Globus pallidus (tissue), 1 donor: ENCODE results near the gene SLC23A2.
"Not testable (repeated sequence)": the region's sequence is repeated elsewhere in the genome, so short reads cannot be mapped to it uniquely, and the experiment has no call there.

Source experiments
- DNase-seq: peaks from one replicate; pipeline ENCODE4 v3.0.0-alpha.2; 2015; ENCODE audit warnings: low spot score

Gene SLC23A2

GRCh38 chr20:4936392-4936850 lies 64.9 kb downstream of the SLC23A2 start:
- no peak for DNase-seq

- DNase-seq, result no peak
Measured at GRCh38 chr20:4932061-4932460, 69.2 kb downstream of the SLC23A2 start.

- no peak for DNase-seq
Measured at GRCh38 chr20:4929686-4930397, 71.5 kb downstream of the SLC23A2 start.

- no peak for DNase-seq
Measured at GRCh38 chr20:4926531-4927156, 74.7 kb downstream of the SLC23A2 start.

GRCh38 chr20:4925842-4926530 lies 75.3 kb downstream of the SLC23A2 start:
- no peak for DNase-seq

- DNase-seq, result no peak
Measured at GRCh38 chr20:4924446-4924845, 76.9 kb downstream of the SLC23A2 start.

GRCh38 chr20:4924032-4924431 lies 77.3 kb downstream of the SLC23A2 start:
- DNase-seq, result no peak

- DNase-seq, result no peak
Measured at GRCh38 chr20:4922186-4922585, 79.1 kb downstream of the SLC23A2 start.

- not testable (repeated sequence) for DNase-seq
Measured at GRCh38 chr20:4921271-4921670, 80.0 kb downstream of the SLC23A2 start.

- DNase-seq, result no peak
Measured at GRCh38 chr20:4920655-4921054, 80.7 kb downstream of the SLC23A2 start.

- no peak for DNase-seq
Measured at GRCh38 chr20:4920131-4920530, 81.2 kb downstream of the SLC23A2 start.

GRCh38 chr20:4919047-4919704 lies 82.1 kb downstream of the SLC23A2 start:
- DNase-seq, result no peak

- no peak for DNase-seq
Measured at GRCh38 chr20:4918473-4918872, 82.8 kb downstream of the SLC23A2 start.

GRCh38 chr20:4916971-4917881 lies 84.1 kb downstream of the SLC23A2 start:
- no peak for DNase-seq

GRCh38 chr20:4913147-4913546 lies 88.2 kb downstream of the SLC23A2 start:
- no peak for DNase-seq

GRCh38 chr20:4912380-4913142 lies 88.7 kb downstream of the SLC23A2 start:
- no peak for DNase-seq

GRCh38 chr20:4910951-4911350 lies 90.4 kb downstream of the SLC23A2 start:
- DNase-seq, result no peak

- no peak for DNase-seq
Measured at GRCh38 chr20:4905613-4906012, 95.7 kb downstream of the SLC23A2 start.

GRCh38 chr20:4905195-4905594 lies 96.1 kb downstream of the SLC23A2 start:
- no peak for DNase-seq

- DNase-seq, result no peak
Measured at GRCh38 chr20:4904127-4904860, 97.0 kb downstream of the SLC23A2 start.
